ENCODE measurements around the gene NCAPD2.

The NCAPD2 gene

GRCh38 chr12:6500466-6500865 is 6.6 kb downstream of the NCAPD2 start:
- DNase-seq, result no peak

DNA sequence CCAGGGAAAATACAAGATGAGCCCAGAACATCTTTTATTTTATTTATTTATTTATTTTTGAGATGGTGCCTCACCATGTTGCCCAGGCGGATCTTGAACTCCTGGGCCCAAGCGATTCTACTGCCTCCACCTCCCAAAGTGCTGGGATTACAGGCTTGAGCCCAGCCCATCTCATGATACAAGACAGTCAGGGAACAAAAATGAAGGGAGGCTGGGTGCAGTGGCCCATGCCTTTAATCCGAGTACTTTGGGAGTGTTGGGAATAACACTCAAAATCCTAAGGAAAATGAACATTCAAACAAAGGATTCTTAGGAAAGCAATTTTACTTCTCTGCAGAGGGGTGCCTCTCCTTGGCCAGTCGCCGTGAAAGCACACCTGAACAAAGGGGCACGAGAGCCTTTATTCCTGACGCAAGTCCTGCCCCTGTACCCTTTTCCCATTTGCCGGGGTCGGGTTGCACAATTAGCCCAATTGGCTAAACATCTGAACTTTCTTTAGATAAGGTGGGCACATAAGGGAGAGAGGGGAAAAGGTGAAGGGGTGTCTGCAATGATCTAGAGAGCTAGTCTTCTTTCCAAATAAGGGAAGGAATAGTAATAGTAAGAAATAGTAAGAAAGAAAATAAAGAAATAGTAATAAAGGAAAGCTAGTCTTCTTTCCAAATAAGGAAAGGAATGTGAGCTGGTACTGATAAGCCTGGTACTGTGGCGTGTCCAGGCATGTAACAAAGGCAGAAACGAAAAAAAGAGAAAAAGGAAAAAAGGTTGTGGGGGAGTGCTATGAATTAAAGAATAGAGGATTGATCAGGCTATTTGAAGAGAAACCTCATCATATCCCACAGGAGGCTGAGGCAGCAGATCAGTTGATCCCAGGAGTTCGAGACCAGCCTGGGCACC is 13.4 kb downstream of the NCAPD2 start:
- DNase-seq, result no peak

GRCh38 chr12:6508087-6508486 is 14.2 kb downstream of the NCAPD2 start:
- no peak for DNase-seq

GRCh38 chr12:6520186-6520585 is 26.3 kb downstream of the NCAPD2 start:
- DNase-seq, result no peak

DNA sequence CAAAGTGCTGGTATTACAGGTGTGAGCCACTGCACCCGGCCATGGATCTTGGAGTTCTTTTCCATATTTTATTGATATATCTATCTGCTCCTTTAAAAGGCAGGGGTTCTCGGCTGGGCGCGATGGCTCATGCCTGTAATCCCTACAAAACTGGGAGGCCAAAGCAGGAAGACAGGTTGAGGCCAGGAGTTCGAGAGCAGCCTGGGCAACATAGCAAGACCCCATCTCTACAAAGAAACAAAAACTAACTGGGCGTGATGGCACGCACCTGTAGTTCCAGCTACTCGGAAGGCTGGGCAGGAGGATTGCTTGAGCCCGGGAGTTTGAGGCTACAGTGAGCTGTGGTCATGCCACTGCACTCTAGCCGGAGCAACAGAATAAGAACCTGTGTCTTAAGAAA is 28.3 kb downstream of the NCAPD2 start:
- no peak for DNase-seq

DNA sequence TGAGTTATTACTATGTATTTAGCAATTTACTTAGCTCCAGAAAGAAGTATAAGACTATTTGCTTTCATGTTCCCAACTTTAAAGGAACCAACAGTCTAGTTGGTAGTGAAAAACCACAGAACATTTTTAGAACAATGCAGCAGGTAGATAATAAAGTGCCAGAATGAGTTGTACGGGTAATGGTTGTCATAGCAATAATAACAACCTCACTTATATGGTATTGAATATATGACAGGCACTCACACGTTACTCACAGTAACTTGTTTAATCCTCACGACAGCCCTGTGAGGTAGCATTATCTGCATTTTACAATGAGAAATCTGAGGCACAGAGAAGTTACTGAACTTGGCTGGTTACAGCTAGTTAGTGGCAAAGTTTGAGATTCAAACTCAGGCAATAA is 29.8 kb downstream of the NCAPD2 start:
- no peak for DNase-seq

DNA sequence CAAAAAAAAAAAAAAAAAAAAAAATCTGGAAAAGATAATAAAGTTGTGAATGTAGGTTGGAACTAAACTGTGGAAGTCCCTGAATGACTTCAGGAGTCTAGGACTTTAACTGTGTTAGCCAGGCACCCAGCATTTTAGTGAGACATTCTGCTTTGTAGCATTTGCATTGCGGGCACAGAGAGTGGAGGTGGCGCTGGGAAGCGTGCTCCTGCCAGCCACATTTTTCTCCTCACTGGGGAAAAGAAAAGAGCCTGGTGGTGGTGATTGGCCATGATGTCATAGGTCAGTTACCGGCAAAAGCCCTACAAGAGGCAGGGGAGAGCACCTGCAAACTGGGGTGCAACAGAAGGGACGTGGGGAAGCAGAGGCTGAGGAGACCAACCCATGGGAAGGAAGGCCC is 30.7 kb downstream of the NCAPD2 start:
- DNase-seq, result no peak

- DNase-seq, result no peak
Measured at GRCh38 chr12:6526201-6526600, 32.3 kb downstream of the NCAPD2 start.

GRCh38 chr12:6526766-6527525 is 33.0 kb downstream of the NCAPD2 start:
- no peak for DNase-seq

DNA sequence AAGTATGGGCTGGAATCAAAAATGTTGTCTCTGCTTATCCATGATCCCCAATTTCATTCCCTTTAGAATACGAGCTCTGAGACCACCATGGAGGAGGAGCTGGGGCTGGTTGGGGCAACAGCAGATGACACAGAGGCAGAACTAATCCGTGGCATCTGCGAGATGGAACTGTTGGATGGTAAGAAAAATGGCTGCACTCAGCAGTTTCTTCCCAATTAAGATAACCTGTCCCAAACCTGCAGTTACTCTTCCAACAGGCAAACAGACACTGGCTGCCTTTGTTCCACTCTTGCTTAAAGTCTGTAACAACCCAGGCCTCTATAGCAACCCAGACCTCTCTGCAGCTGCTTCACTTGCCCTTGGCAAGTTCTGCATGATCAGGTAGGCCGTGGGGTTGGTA is 33.8 kb downstream of the NCAPD2 start:
- DNase-seq, result no peak

- no peak for DNase-seq
Measured at GRCh38 chr12:6528539-6529235, 34.8 kb downstream of the NCAPD2 start.

DNA sequence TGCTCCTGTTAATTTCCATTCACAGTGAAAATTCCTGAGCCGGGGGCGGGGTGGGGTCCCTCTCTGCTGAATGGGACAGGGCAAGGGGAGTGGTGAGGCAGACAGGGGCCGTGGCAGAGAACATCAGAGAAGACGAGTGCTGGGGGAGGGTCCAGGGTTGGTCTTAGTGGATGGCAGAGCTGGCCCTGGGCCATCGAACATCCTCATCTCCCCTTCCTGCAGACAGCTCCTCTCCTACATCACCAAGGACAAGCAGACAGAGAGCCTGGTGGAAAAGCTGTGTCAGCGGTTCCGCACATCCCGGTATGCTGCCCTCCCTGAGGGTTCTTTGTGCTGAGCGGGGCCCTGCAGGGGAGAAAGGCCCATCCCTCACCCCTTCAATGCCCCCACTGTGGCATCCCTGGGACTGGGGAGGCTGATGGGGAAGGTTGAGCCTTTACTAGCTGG is 35.4 kb downstream of the NCAPD2 start:
- no peak for DNase-seq

DNA sequence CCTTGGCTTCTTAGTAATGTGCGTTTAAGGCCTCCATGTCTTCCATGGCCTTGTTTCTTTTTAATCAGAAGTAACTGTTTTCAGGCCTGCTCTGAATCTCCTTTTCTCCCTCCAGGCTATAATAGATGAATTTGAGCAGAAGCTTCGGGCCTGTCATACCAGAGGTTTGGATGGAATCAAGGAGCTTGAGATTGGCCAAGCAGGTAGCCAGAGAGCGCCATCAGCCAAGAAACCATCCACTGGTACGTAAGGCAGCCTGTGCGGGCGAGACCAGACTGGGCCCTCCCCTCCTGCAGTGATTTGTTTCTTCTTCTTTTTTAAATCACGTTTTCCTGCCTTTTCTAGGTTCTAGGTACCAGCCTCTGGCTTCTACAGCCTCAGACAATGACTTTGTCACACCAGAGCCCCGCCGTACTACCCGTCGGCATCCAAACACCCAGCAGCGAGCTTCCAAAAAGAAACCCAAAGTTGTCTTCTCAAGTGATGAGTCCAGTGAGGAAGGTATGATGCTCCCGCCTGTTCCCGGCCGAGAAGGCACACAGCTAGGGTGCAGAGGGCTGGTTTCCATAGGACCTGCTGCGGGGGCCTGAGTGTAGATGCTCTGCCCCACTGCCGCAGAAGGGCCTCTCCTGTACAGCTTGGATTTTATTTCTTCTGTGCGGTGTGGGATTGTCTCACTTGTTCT is 36.8 kb downstream of the NCAPD2 start:
- no peak for DNase-seq

DNA sequence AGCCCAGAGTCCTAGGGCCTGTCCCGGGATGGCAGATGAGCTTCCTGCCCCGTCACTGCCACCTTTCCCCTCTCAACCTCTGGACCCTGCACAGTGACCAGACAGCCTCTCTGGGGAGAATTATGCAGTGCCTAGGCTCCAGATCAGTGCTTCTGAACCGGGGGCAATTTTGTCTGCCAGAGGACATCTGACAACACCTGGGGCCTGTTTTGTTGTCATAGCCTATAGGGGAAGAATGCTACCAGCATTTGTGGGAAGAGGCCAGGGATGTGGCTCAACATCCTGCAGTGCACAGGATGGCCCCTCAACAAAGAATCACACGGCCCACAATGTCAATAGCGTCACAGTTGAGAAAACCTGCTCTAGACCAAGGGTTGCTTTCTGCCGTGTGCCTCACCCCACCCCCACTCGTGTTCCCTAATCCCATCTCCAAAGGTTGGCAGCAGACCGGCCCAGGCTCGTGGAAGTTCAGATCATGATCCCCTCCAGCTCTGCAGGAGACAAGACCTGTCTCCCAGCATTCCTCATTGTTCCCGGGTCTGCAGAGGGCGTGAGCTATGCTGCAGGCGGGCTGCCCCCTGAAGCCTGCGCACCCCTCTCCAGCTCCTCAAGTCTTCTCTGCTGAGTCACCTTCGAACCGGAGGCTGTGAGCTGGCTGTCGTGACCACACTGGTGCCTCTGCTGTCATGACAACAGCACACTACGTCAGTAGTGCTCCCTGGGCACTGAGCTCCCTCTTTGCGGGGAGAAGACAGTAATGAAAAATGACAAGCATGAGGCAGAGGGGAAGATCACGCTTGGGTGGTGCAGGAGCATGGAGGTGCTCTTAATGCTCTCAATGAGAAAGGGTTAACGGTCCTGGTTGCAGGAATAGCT is 38.4 kb downstream of the NCAPD2 start:
- DNase-seq, result no peak

DNA sequence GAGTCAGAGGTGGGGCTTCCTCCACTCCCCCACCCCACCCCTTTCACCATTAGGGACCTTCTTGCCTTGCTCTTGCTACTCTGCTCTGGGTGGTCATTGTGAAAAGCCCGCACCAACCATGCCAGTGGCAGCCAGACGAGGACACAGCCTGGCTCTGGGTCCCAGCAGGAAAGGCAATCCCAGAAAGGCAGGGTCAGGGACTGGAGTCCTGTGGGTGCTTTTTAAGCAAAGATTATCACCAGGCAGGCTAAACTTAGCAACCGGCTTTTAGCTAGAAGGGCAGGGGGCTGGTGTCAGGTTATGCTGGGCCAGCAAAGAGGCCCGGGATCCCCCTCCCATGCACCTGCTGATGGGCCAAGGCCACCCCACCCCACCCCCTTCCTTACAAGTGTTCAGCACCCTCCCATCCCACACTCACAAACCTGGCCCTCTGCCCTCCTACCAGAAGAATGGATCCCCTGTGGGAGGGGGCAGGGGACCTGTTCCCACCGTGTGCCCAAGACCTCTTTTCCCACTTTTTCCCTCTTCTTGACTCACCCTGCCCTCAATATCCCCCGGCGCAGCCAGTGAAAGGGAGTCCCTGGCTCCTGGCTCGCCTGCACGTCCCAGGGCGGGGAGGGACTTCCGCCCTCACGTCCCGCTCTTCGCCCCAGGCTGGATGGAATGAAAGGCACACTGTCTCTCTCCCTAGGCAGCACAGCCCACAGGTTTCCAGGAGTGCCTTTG is 39.2 kb downstream of the NCAPD2 start:
- DNase-seq, result no peak

GRCh38 chr12:6533653-6533922 is 39.7 kb downstream of the NCAPD2 start:
- no peak for DNase-seq

- peak; percentile 78 for DNase-seq
Measured at GRCh38 chr12:6533923-6534694, 40.2 kb downstream of the NCAPD2 start, which contains the start of gene GAPDH. Gene GAPDH, plus strand, starts transcription at chr12:6534517. Its CDS starts 316 bp downstream, at chr12:6534833.

GRCh38 chr12:6534695-6534944 is 40.7 kb downstream of the NCAPD2 start:
- DNase-seq, result no peak

GRCh38 chr12:6534945-6535696 is 41.2 kb downstream of the NCAPD2 start:
- no peak for DNase-seq

DNA sequence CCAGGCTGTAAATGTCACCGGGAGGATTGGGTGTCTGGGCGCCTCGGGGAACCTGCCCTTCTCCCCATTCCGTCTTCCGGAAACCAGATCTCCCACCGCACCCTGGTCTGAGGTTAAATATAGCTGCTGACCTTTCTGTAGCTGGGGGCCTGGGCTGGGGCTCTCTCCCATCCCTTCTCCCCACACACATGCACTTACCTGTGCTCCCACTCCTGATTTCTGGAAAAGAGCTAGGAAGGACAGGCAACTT is 41.7 kb downstream of the NCAPD2 start:
- no peak for DNase-seq

Data from SHP77 treated with DMSO at 0.1 percent for 48 hours (cell line).